RWPE1 (cell line): ENCODE data around the gene NPM3.
"Not testable (repeated sequence)": the region's sequence is repeated elsewhere in the genome, so short reads cannot be mapped to it uniquely, and the experiment has no call there.

Source experiments
- CTCF ChIA-PET: fragments of 350-600 bp; sonication (Branson Sonifier 250); formaldehyde crosslinking; extraction: SDS; loops from one replicate; lab custom pipeline; 2021; lab: Yijun Ruan, JAX
- POLR2A ChIA-PET: fragments of 400-600 bp; formaldehyde crosslinking; extraction: SDS; loops from one replicate; lab custom pipeline; 2020; ENCODE audit warnings: antibody characterized with exemption; ENCODE audit not compliant: low non-redundant PET; lab: Yijun Ruan, JAX
- DNase-seq: peaks from one replicate; pipeline ENCODE4 v3.0.0; 2012; ENCODE audit warnings: low spot score
- H3K27ac ChIP-seq: fragments of 450-650 bp; 2 replicates; pipeline ENCODE4 v1.5.1; 2017
- TF ChIP-seq, protein P1 (sequence below): fragments of 450-650 bp; conservative IDR thresholded peaks from 2 replicates; pipeline ENCODE4 v1.5.1; 2017; ENCODE audit warnings: low read depth, mild to moderate bottlenecking

The NPM3 gene

DNA sequence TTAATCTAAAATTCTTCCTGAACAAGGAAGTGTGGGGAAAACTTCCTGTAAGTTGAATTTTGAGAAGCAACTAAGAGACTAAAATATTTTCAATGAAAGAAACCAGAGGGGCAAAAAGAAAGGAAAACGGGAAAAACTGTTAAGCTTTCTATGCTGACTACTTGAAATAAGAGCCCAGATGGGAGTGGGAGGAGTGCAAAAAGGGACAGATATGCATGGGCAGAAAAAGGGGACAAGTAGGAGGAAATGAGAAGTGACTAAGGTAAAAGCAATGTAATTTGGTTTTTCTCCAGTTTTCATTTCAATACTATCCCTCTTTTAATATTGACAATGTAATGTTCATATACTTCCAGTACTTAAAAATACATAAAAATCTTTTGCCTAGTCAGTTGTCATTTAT, 23.9 kb upstream of the NPM3 start:
- POLR2A ChIA-PET = no interaction called here
- TF ChIP-seq, protein P1, sequence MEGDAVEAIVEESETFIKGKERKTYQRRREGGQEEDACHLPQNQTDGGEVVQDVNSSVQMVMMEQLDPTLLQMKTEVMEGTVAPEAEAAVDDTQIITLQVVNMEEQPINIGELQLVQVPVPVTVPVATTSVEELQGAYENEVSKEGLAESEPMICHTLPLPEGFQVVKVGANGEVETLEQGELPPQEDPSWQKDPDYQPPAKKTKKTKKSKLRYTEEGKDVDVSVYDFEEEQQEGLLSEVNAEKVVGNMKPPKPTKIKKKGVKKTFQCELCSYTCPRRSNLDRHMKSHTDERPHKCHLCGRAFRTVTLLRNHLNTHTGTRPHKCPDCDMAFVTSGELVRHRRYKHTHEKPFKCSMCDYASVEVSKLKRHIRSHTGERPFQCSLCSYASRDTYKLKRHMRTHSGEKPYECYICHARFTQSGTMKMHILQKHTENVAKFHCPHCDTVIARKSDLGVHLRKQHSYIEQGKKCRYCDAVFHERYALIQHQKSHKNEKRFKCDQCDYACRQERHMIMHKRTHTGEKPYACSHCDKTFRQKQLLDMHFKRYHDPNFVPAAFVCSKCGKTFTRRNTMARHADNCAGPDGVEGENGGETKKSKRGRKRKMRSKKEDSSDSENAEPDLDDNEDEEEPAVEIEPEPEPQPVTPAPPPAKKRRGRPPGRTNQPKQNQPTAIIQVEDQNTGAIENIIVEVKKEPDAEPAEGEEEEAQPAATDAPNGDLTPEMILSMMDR = no peak
- H3K27ac ChIP-seq = no peak overlapping the region
- no peak for DNase-seq
- CTCF ChIA-PET = no interaction called here

DNA sequence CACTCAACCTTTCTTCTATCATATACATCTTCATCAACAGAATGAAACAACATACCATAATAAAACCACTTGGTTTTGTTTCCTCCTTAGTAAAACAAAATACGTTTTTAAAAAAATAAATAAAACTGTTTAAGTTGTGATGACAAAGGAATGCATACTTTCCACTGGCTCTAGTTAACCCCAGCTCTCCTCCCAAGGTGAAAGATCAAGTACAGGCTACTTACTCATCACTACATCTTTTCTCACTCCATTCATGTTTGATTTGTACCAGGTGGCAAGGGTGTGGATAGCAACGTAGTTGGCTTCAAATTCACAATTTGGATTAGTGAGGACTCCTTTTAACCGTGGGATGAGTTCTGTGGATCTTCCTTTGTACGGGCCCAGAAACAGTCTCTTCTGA, 20.3 kb upstream of the NPM3 start:
- ChIA-PET POLR2A (no interaction called here), CTCF (interaction anchor here (0.7 to 1.6 kb wide), 4 partner anchors 22 to 234 kb away, joined by 3 to 5 read pairs (median 4); no protein-coding TSS in a partner anchor)
- DNase-seq = no peak
- TF ChIP-seq, protein P1 = no peak
- H3K27ac ChIP-seq = no peak overlapping the region

DNA sequence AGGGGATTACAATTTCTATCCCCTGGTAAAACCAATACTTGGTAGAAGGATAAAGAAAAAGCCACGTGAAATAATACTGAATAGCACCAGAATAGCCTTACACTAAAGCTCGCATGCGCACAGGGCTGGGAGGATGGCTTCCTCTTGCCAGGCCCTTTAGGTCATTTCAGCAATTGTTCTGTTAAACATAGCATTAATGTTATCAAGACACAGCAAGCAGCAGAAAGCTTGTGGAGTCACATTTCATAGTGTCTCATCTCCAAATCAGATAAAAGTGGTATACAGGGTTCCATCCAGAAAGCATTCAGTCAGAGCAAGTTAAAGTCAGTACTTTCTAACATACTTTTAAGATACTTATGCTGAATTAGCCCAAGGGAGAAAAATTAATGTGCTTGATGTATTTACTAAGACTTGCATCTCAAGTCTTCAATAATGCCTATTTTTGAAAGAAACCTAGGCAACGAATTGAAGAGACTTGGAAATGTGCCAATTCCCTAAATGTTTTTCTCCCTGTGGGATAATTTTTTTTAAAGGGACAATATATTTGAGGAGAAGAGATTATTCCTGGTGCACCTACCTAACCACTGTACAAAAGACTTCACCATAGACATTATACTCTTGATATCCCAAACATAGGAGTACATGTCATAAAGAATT, 14.3 kb upstream of the NPM3 start:
- POLR2A ChIA-PET = interaction anchor here (1.0 kb wide), 1 partner anchor 15 kb away, joined by 3 read pairs; the partner anchor contains the start of gene NPM3
- CTCF ChIA-PET = interaction anchor here (0.9 to 1.1 kb wide), 2 partner anchors 16 to 17 kb away, joined by 3 to 5 read pairs; no protein-coding TSS in a partner anchor
- no peak overlapping the region for H3K27ac ChIP-seq
- no peak for DNase-seq
- TF ChIP-seq, protein P1 = no peak

GRCh38 chr10:101793526-101793925, 10.3 kb upstream of the NPM3 start:
- no peak for DNase-seq
- TF ChIP-seq, protein P1 = no peak
- POLR2A ChIA-PET = no interaction called here
- H3K27ac ChIP-seq = no peak overlapping the region
- CTCF ChIA-PET = no interaction called here

GRCh38 chr10:101789686-101790085, 6.4 kb upstream of the NPM3 start:
- no peak overlapping the region for H3K27ac ChIP-seq
- POLR2A ChIA-PET = no interaction called here
- CTCF ChIA-PET = interaction anchor here (0.5 to 1.0 kb wide), 3 partner anchors 8 to 851 kb away, joined by 3 to 7 read pairs (median 4); no protein-coding TSS in a partner anchor
- no peak for DNase-seq
- TF ChIP-seq, protein P1 = no peak

DNA sequence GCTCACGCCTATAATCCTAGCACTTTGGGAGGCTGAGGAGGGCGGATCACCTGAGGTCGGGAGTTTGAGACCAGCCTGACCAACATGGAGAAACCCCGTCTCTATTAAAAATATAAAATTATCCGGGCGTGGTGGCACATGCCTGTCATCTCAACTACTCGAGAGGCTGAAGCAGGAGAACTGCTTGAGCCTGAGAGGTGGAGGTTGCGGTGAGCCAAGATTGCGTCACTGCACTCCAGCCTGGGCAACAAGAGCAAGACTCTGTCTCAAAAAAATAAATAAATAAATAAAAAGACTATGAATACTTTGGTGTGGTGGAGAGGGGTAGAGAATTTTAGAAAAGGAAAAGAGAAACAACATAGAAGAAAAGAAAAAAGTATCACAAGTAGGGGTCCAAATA, 6.0 kb upstream of the NPM3 start:
- DNase-seq, H3K27ac ChIP-seq, POLR2A ChIA-PET: not testable (repeated sequence)
- CTCF ChIA-PET = interaction anchor here (0.5 to 0.7 kb wide), 3 partner anchors 109 to 851 kb away, joined by 3 read pairs; no protein-coding TSS in a partner anchor

DNA sequence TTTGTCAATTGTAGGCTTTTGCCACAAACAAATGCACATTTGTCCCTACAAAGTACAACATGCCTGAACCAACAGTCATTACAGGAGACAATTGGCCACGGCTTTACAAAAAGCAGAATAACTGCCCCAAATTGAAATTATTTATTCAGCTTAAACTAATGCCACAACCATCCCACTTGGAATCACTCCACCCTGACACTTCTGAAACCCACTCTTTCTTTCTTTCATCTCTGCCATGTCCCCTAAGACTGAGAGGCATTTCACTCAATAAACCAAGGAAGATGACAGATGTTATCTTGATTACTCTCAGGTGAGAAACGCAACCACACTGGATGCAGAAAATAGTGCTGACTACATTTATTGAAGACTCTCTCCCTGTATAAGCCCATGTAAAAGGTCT, 2.6 kb upstream of the NPM3 start:
- ChIA-PET CTCF (interaction anchor here (0.7 kb wide), 1 partner anchor 1483 kb away, joined by 3 read pairs; no protein-coding TSS in a partner anchor), POLR2A (no interaction called here)
- DNase-seq = no peak
- TF ChIP-seq, protein P1 = no peak
- H3K27ac ChIP-seq = no peak overlapping the region
